DMS 273 (cell line): Measurements from ENCODE around the gene MAGEA12.
"Not testable (repeated sequence)": the region's sequence is repeated elsewhere in the genome, so short reads cannot be mapped to it uniquely, and the experiment has no call there.

Experiments used
- DNase-seq: peaks from one replicate; lab custom pipeline; 2025; ENCODE audit not compliant: unreplicated experiment; lab: John Stamatoyannopoulos, UW

Gene MAGEA12

GRCh38 chrX:152761582-152761981 lies 28.0 kb downstream of the MAGEA12 start:
- not testable (repeated sequence) for DNase-seq

DNA sequence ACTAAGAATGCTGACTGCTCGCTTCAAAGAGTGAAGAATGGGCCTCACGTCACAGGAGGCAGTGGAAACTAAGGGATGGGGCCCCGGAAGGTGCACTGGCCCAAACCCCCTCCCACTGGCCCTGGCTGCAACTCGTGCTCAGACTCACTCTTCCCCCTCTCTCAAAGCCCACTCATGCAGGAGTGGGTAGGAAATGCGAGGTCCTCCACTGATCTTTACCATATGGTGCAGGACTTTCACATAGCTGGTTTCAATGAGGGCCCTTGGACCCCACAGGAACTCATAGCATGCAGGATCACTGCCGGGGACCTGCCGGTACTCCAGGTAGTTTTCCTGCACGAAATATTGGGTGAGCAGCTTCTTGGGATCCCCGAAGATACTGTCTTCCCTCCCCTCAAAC lies 33.0 kb downstream of the MAGEA12 start:
- DNase-seq = not testable (repeated sequence)

- not testable (repeated sequence) for DNase-seq
These were observed 36.2 kb downstream of the MAGEA12 start, which contains the start of gene MAGEA6 for GRCh38 chrX:152769549-152770289. TSS of gene MAGEA6 (minus strand) at chrX:152769689. CDS start at chrX:152767650, 2,039 bp downstream.

- not testable (repeated sequence) for DNase-seq
These were observed 53.5 kb downstream of the MAGEA12 start for GRCh38 chrX:152787062-152787461.
